Adrenal gland (tissue), 12 donors: Measurements from ENCODE around the gene SPINDOC. TPM values are rescaled to one million over a fixed set of nuclear protein-coding genes. Genes with fewer than 3 reads are reported as not detected.

ENCODE experiments used
- DNase-seq, 7 donors: peaks; one replicate each; pipeline ENCODE4 v3.0.0-alpha.2; 2019 to 2020
- H3K27ac ChIP-seq, 5 donors: fragments of 200-600 bp; sonication (generic) in 4 of 5; 1 replicate in 3 of 5; 2 replicates in 2 of 5; pipeline versions ENCODE4 v1.5.1 to v1.8.0; 2016 to 2020; ENCODE audit warnings: mild to moderate bottlenecking in 1 of 5
- H3K27me3 ChIP-seq: fragments of 200-600 bp; 2 replicates; pipeline ENCODE4 v1.8.0; 2021
- H3K36me3 ChIP-seq, 2 donors: fragments of 200-600 bp; replicated peaks in 1 of 2; 1 replicate in 1 of 2; 2 replicates in 1 of 2; pipeline versions ENCODE4 v1.5.1 to v1.8.0; 2018 to 2022
- H3K4me1 ChIP-seq, 2 donors: fragments of 200-600 bp; replicated peaks in 1 of 2; 1 replicate in 1 of 2; 2 replicates in 1 of 2; pipeline versions ENCODE4 v1.5.1 to v1.8.0; 2018 to 2021
- H3K4me3 ChIP-seq, 4 donors: fragments of 200-600 bp; sonication (generic) in 3 of 4; one replicate each; pipeline ENCODE4 v1.5.1; 2016 to 2018
- H3K9me3 ChIP-seq, 3 donors: fragments of 200-600 bp; sonication (generic) in 1 of 3; replicated peaks in 1 of 3; 1 replicate in 2 of 3; 2 replicates in 1 of 3; pipeline versions ENCODE4 v1.5.1 to v1.8.0; 2016 to 2021
- POLR2A ChIP-seq, 2 donors: fragments of 450-650 bp; IDR thresholded peaks; one replicate each; pipeline ENCODE4 v1.6.1; 2017; ENCODE audit warnings: antibody characterized with exemption in 2 of 2, mild to moderate bottlenecking in 2 of 2, moderate library complexity in 1 of 2
- WGBS, 4 donors: extraction: QIAGEN DNeasy Blood & Tissue Kit in 2 of 4; methylation state at CpG; one replicate each; pipeline versions ENCODE4 v1.1.5 to v1.1.7; 2013 to 2017; 5-methylcytosine and 5-hydroxymethylcytosine counted together
- intact Hi-C, 2 donors: fragments of 100-400 bp; cut with DNase I; formaldehyde crosslinking; loops; one replicate each; pipeline versions ENCODE4 v1.14.1 to v1.15.0; 2022 to 2023
- polyA plus RNA-seq, 3 donors: library from polyadenylated mRNA; stranded (reverse); fragments of 200-250 nt in 2 of 3; fragments of 350-450 nt in 1 of 3; fragmentation: Illumina TruSeq in 1 of 3; extraction: RNeasy Lipid Tissue Mini Kit (QIAGEN cat#74804) in 1 of 3; gene quantifications; one replicate each; pipeline ENCODE4 v1.2.3, GENCODE V29; 2013 to 2014
- total RNA-seq, 9 donors: library from RNA; depleted of rRNA in 4 of 9; stranded (reverse); fragments of >200 nt in 4 of 9; fragments of 120-200 nt in 1 of 9; fragmentation: NEBNext Ultra II Directional in 1 of 9; extraction: Animal tissue kit (Norgen Biotek cat#: 25700) in 1 of 9; gene quantifications; one replicate each; pipeline versions ENCODE4 v1.1.0 to v1.2.4, GENCODE V29; 2013 to 2023
- TF ChIP-seq, protein P1 (sequence below), 6 experiments: fragments of 450-650 bp in 4 of 6; fragments of 200-600 bp in 2 of 6; sonication (generic) in 1 of 6; IDR thresholded peaks; 1 replicate in 5 of 6; 2 replicates in 1 of 6; pipeline versions ENCODE4 v1.5.1 to v1.8.0; 2016 to 2021; ENCODE audit warnings: antibody characterized with exemption in 6 of 6, mild to moderate bottlenecking in 2 of 6, moderate library complexity in 1 of 6
- donor health status: healthy with polysubstance abuse.
- donor health status: Bipolar disorder and iron deficiency.
- donor health status: DM: yes; HTN: yes; CAD: no.
- donor health status: DM: no; HTN: no; CAD: no.
- donor health status: DM: no; HTN: no; CAD: no.
- donor health status: DM: yes; HTN: yes; CAD: no.

SPINDOC gene
- total and polyA plus RNA-seq, 12 donors: 4.5 to 19.2 (median 10.9) TPM

DNA sequence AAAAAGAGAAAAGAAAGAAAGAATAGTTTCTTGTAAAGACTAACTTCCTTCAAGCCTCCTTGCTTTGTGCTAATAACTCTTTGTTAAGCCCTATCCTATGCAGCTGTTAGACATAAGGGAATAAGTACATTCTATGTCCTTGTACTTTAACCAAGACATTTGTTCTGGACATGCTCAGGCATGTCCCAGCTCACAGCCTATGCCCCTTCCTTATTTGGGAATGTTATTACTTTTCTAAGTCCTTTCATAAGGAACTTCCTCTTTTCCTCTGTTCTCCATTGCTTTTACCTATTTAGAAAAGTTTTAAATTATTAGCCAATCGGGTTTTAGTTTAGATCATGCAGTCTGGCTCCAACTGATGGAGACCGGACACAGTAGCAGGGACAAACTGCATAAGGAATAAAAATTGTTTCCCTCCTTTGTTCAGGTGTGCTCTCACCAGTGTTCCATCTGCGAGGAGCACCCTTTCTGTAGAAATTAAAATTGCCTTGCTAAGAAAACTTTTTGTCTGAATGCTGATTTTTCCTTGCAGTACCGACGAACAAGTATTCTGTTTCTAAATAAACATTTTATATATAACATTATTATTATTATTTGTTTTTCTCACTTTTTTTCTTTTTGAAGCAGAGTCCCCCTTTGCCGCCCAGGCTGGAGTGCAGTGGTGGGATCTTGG is 21.6 kb upstream of the SPINDOC start:
- TF ChIP-seq, protein P1, sequence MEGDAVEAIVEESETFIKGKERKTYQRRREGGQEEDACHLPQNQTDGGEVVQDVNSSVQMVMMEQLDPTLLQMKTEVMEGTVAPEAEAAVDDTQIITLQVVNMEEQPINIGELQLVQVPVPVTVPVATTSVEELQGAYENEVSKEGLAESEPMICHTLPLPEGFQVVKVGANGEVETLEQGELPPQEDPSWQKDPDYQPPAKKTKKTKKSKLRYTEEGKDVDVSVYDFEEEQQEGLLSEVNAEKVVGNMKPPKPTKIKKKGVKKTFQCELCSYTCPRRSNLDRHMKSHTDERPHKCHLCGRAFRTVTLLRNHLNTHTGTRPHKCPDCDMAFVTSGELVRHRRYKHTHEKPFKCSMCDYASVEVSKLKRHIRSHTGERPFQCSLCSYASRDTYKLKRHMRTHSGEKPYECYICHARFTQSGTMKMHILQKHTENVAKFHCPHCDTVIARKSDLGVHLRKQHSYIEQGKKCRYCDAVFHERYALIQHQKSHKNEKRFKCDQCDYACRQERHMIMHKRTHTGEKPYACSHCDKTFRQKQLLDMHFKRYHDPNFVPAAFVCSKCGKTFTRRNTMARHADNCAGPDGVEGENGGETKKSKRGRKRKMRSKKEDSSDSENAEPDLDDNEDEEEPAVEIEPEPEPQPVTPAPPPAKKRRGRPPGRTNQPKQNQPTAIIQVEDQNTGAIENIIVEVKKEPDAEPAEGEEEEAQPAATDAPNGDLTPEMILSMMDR (IDR thresholded peaks at IDR 0.05): no peak
- no peak for TF ChIP-seq POLR2A (IDR thresholded peaks at IDR 0.05)
- Histone ChIP-seq H3K4me1 (no peaks in the 10 kb centered on the region), H3K27me3 (no peaks in the 10 kb centered on the region), H3K9me3 (no peaks in the 10 kb centered on the region), H3K36me3 (no peaks in the 10 kb centered on the region), H3K27ac (no peak overlapping the region), H3K4me3 (no peak overlapping the region)
- intact Hi-C loops: no loop called here
- DNase-seq: no peak
- WGBS, 4 donors: 91 to 97% (median 93%) methylated on average over 6 of the region's 6 CpGs

DNA sequence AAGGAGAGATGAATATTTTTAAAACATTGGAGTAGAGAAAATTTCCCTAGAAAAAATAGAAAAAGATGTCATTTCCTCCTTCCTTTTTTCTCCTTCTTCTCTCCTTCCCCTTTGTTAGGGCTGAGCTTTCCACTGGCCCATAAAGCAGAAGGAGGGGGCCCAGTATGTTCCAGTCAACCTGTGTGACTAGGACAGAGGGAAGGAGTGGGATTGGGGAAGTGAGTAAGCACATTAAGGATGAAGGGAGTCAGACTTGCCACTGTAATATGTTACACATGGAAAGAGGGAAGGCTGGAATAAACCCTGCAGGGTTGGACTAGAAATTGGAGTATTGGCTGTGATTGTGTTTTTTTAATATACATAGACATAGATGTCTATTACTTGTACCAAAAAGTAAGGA is 20.1 kb upstream of the SPINDOC start:
- no peak for DNase-seq
- Histone ChIP-seq H3K9me3 (no peaks in the 10 kb centered on the region), H3K36me3 (no peaks in the 10 kb centered on the region), H3K4me1 (no peaks in the 10 kb centered on the region), H3K27me3 (no peaks in the 10 kb centered on the region), H3K27ac (no peak overlapping the region), H3K4me3 (no peak overlapping the region)
- TF ChIP-seq, protein P1 (IDR thresholded peaks at IDR 0.05): no peak
- TF ChIP-seq POLR2A (IDR thresholded peaks at IDR 0.05): no peak
- intact Hi-C loops: no loop called here

DNA sequence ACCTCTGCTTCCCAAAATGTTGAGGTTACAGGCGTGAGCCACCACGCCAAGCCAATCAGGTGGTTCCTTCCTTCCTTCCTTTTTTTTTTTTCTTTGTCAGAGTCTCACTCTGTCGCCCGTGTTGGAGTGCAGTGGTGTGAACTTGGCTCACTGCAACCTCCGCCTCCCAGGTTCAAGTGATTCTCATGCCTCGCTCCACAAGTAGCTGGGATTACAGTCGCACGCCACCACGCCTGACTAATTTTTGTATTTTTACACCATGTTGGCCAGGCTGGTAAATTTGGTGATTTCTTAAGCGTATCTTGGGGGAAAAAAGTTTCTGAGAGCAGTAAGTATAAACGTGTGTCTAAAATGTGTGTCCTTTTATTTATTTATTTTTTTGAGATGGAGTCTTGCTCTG is 18.2 kb upstream of the SPINDOC start:
- Histone ChIP-seq H3K27ac (no peak overlapping the region), H3K9me3 (no peaks in the 10 kb centered on the region), H3K36me3 (no peaks in the 10 kb centered on the region), H3K4me1 (no peaks in the 10 kb centered on the region), H3K27me3 (no peaks in the 10 kb centered on the region), H3K4me3 (no peak overlapping the region)
- intact Hi-C loops: no loop called here
- TF ChIP-seq, protein P1 (IDR thresholded peaks at IDR 0.05): no peak
- 72 to 85% (median 78%) methylated on average over 11 of the region's 11 CpGs for WGBS, 4 donors
- DNase-seq: no peak

DNA sequence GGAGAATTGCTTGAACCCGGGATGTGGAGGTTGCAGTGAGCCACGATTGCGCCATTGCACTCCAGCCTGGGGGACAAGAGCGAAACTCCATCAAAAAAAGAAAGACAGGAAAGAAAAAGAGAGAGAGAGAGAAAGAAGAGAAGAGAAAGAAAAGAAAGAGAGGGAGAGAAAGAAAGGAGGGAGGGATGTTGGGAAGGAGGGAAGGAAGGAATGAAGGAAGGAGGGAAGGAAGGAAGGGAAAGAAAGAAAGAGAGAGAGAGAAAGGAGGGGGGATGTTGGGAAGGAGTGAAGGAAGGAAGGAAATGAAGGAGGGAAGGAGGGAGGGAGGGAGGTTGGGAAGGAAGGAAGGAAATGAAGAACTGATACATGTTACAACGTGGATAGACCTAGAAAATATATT is 12.3 kb upstream of the SPINDOC start:
- WGBS, 4 donors: 82 to 88% (median 85%) methylated on average over 5 of the region's 5 CpGs
- no peaks in the 10 kb centered on the region for H3K27me3 ChIP-seq
- H3K9me3 ChIP-seq: no peaks in the 10 kb centered on the region
- no peaks in the 10 kb centered on the region for H3K36me3 ChIP-seq
- H3K27ac ChIP-seq: no peak overlapping the region
- no peaks in the 10 kb centered on the region for H3K4me1 ChIP-seq
- TF ChIP-seq, protein P1 (IDR thresholded peaks at IDR 0.05): no peak
- no peak for TF ChIP-seq POLR2A (IDR thresholded peaks at IDR 0.05)
- intact Hi-C loops: no loop called here
- no peak for DNase-seq
- no peak overlapping the region for H3K4me3 ChIP-seq
